GM15510 (cell line): ENCODE results near the gene ZNF768.

Experiments used
- POLR2A ChIP-seq: IDR thresholded peaks from 3 replicates; pipeline ENCODE4 v1.6.1; 2011; ENCODE audit warnings: borderline replicate concordance; ENCODE audit not compliant: insufficient read length; ENCODE audit errors: extremely low read depth

The ZNF768 gene

GRCh38 chr16:30478766-30479478 lies 47.4 kb downstream of the ZNF768 start:
- TF ChIP-seq POLR2A = no peak

- TF ChIP-seq POLR2A = no peak
These were observed 49.4 kb downstream of the ZNF768 start for GRCh38 chr16:30476991-30477390.

DNA sequence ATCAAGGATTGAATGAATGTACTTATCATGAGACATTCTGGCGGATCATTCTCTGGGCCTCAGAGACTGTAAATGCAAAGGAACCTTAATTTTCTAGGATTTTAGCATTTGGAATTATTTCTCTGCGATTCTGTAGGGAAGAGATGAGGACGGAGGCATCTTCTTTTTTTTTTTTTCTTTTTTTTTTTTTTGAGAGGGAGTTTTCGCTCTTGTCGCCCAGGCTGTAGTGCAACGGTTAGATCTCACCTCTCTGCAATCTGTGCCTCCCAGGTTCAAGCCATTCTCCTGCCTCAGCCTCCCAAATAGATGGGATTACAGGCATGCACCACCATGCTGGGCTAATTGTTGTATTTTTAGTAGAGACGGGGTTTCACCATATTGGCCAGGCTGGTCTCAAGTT lies 51.7 kb downstream of the ZNF768 start:
- no peak for TF ChIP-seq POLR2A

DNA sequence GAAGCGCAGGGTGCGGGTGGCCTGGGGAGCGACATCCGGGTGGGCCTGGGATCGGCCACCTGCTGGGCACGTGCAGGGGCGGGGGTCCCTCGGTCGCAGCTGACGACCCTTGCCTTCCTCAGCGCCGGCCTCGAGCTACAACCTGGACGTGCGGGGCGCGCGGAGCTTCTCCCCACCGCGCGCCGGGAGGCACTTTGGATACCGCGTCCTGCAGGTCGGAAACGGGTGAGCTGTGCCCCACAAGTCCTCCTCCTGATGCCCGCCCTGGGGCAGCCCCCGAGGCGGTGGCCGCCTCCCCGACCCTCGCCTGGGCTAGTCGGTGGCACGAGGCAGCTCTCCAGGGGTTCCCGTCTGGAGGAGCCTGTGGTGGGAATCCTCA lies 52.3 kb downstream of the ZNF768 start:
- TF ChIP-seq POLR2A = no peak
